ENCODE measurements around the gene NOA1. TPM values are rescaled to one million over a fixed set of nuclear protein-coding genes. Genes with fewer than 3 reads are reported as not detected.
A peak's percentile ranks its signal among the peaks of the same experiment; 100 is the strongest.
"Not testable (repeated sequence)": the region's sequence is repeated elsewhere in the genome, so short reads cannot be mapped to it uniquely, and the experiment has no call there.

Gene NOA1
- total RNA-seq, 1 experiment from 2014 or later: 7.0 TPM

DNA sequence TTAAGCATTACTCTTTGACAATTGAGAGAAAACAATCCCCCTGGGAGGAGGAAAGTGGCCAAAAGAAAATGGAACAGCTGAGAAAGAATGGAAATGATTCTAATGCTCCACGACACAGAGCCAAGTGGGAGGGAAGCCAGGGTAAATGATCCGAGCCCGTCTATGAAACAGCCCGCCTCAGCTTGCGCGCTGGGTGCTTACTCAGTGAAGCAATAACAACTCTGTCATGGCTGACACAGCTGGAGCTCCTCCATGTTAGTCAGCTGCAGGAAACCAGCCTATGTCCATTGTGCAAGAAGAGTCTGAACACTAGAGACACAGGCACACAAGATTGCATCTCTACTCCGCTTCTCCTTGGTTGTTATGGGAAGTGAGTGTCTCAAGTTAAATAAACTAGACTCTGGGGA is 19.3 kb downstream of the NOA1 start:
- DNase-seq (ENCODE audit: low read depth): peak; percentile 84

- DNase-seq (ENCODE audit: low read depth): no peak
Observed at GRCh38 chr4:56953680-56954520, 23.5 kb downstream of the NOA1 start.

- no peak for DNase-seq (ENCODE audit: low read depth)
Observed at GRCh38 chr4:56941403-56941802, 36.0 kb downstream of the NOA1 start.

GRCh38 chr4:56940971-56941370 is 36.4 kb downstream of the NOA1 start:
- no peak for DNase-seq (ENCODE audit: low read depth)

DNA sequence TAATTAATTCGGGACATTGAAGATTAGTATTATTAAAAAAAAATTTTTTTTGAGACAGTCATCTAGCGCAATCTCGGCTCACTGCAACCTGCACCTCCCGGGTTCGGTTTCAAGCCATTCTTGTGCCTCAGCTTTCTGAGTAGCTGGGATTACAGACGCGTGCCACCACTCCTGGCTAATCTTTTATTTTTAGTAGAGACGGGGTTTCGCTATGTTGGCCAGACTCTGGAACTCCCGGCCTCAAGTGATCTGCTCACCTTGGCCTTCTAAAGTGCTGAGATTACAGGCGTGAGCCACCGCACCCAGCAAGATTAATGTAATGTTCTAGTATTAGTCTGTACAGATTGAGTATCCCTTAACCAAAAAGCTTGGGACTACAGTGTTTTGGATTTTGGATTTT is 37.0 kb downstream of the NOA1 start:
- no peak for DNase-seq (ENCODE audit: low read depth)

- DNase-seq (ENCODE audit: low read depth): not testable (repeated sequence)
Observed at GRCh38 chr4:56939826-56940225, 37.6 kb downstream of the NOA1 start.

- peak; percentile 70 for DNase-seq (ENCODE audit: low read depth)
Observed at GRCh38 chr4:56937262-56937661, 40.1 kb downstream of the NOA1 start.

GRCh38 chr4:56931924-56932323 is 45.5 kb downstream of the NOA1 start:
- DNase-seq (ENCODE audit: low read depth): no peak

DNA sequence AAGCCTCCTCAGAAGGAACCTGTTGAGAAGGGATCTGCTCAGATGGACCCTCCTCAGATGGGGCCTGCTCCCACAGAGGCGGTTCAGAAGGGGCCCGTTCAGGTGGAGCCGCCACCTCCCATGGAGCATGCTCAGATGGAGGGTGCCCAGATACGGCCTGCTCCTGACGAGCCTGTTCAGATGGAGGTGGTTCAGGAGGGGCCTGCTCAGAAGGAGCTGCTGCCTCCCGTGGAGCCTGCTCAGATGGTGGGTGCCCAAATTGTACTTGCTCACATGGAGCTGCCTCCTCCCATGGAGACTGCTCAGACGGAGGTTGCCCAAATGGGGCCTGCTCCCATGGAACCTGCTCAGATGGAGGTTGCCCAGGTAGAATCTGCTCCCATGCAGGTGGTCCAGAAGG is 46.8 kb downstream of the NOA1 start:
- DNase-seq (ENCODE audit: low read depth): no peak

DNA sequence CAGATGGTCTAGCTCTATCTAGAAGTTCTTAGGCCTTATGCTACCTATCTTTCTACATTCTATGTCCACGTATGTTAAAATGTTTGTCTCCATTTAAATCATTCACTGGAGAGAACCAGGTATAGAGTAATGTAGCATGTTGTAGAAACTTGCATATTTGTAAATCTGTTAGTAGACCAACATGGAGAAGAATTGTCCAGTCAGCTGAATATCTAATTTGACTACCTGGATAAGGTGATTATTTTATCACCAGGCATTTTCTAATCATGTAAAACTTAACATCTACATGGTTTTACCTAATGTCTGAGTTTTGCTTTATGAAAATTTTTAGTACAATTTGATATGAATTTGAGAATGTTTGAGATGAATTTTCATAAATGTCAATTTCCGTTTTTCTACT is 50.2 kb downstream of the NOA1 start:
- DNase-seq (ENCODE audit: low read depth): no peak

GRCh38 chr4:56914977-56915376 is 62.4 kb downstream of the NOA1 start:
- DNase-seq (ENCODE audit: low read depth): not testable (repeated sequence)

GRCh38 chr4:56914336-56914735 is 63.1 kb downstream of the NOA1 start:
- DNase-seq (ENCODE audit: low read depth): no peak

Other genes with a start within 250 kb of the NOA1 start
- not detected in 2 replicates for gene SPINK2, start 155.9 kb downstream of the NOA1 start, total RNA-seq (2014; rRNA removed; shearing (Covaris generic))
- 13.1 and 13.6 TPM in 2 replicates for gene REST, start 69.7 kb downstream of the NOA1 start, total RNA-seq (2014; rRNA removed; shearing (Covaris generic))
- 101 and 103 TPM in 2 replicates for gene POLR2B, start 1.3 kb upstream of the NOA1 start, total RNA-seq (2014; rRNA removed; shearing (Covaris generic))
- 173 and 263 TPM in 2 replicates for gene IGFBP7, start 132.8 kb upstream of the NOA1 start, total RNA-seq (2014; rRNA removed; shearing (Covaris generic))